RPMI8226 (cell line): ENCODE data around the gene NEMP2.

ENCODE experiments used
- DNase-seq: peaks from one replicate; pipeline ENCODE4 v3.0.0-alpha.2; 2015

NEMP2 gene

GRCh38 chr2:190554357-190555006 is 20.0 kb upstream of the NEMP2 start:
- DNase-seq = no peak

DNA sequence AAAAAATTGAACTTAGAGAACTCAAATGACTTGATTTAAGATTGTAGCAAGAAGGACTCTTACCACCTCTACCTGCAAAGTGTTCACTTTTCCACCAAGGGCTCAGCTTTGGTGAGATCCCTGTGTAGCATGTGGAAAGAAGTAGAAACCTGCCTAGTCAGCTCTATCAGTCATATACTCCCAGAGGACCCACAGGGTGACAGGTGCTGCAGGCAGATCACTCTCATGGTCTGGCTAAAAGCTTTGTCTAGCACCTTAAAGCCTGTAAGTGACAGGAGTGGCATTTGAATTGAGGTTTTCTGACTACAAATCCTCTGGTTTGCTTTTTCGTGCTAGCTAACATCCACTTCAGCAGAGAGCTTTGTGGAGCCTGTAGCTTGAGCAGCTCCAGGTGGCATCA is 18.7 kb upstream of the NEMP2 start:
- DNase-seq = peak; percentile 51

GRCh38 chr2:190551928-190552327 is 17.4 kb upstream of the NEMP2 start:
- DNase-seq = no peak

GRCh38 chr2:190550137-190550536 is 15.6 kb upstream of the NEMP2 start:
- DNase-seq = no peak

DNA sequence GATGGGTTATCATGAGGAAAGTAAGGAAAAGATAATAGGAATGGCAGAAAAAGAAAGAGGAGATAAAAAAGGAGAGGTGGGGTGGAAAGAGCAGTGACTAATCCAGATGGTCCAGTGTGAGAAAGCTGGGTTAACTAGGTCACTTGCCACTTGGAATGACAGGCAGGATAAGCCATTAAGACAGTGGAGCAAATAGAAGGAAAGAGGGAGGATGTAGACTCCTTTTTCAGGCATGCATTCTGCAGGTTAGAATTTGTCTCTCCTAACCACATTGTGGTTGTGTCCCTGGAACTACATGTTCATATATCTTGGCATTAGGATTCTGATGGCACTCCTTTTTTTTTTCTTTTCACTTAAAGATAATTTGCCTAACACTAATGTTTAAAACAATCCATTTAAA is 13.4 kb upstream of the NEMP2 start:
- DNase-seq = no peak

- no peak for DNase-seq
Observed at GRCh38 chr2:190546734-190547133, 12.2 kb upstream of the NEMP2 start.

GRCh38 chr2:190545555-190546385 is 11.2 kb upstream of the NEMP2 start:
- DNase-seq = no peak

DNA sequence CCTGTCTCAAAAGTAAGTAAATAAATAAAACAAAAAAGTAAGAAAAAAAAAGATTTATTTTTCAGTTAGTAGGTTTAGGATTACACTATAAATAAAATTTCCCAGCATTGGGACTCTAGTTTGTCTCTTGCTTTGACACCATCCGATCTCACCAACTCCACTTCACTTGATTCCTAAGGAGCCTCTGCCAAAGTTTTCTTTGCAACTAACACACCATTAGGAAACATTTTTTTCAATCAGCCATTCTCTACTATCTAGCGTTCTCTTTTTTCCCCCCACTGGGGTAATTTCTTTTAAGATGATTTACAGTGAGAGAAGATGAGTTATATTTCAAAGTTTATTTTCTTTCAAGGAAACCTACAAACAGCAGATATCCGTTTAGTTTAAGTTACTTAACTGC is 10.6 kb upstream of the NEMP2 start:
- no peak for DNase-seq

DNA sequence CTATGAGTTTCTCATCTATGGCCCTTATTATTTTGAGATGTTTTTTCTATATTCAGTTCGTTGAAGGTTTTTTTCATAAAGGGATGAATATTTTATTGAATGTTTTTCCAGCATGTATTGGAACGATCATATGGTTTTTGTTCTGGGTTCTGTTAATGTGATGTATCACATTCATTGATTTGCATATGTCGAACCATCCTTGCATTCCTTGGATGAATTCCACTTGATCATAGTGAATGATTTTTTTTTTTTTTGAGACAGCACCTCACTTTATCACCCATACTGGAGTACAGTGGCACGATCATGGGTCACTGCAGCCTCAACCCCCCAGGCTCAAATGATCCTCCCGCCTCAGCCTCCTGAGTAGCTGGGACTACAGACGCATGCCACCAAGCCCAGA is 5.5 kb upstream of the NEMP2 start:
- DNase-seq = no peak

GRCh38 chr2:190538201-190538600 is 3.7 kb upstream of the NEMP2 start:
- DNase-seq = no peak

- no peak for DNase-seq
Observed at GRCh38 chr2:190537765-190538164, 3.2 kb upstream of the NEMP2 start.

DNA sequence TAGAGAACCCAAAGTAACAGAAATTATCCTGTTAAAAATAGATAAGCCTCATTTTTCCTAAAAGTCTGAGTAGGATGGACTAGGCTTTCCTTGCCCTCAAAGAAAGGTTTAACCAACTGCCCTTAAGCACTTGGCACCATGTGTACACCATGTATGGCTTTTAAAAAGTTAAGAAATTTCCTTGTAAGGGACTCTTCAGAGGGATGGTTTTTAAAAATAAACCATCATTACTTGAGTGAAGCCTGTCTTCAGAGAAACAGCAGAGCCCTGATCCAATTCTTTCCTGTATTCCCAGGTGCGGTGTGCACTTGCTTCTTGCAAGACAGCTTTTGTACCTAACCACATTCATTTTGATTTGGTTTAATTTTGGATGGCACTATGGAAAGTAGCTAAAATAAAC is 1.1 kb upstream of the NEMP2 start:
- DNase-seq = no peak

DNA sequence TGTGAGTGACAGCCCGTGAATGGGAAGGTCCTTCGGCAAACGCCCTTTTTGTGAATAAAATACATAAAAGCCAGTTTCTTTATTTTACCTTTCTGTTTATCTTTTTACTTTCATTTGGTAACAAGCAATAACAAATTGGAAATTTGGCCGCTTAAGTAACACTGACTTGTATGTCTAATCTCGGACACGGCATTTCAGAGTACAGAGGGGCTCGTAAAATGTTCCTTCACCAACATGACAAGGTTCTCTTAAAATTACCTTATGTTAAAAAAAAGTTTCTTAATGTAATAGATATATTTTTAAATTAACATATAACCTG is 558 bp upstream of the NEMP2 start:
- DNase-seq = no peak

DNA sequence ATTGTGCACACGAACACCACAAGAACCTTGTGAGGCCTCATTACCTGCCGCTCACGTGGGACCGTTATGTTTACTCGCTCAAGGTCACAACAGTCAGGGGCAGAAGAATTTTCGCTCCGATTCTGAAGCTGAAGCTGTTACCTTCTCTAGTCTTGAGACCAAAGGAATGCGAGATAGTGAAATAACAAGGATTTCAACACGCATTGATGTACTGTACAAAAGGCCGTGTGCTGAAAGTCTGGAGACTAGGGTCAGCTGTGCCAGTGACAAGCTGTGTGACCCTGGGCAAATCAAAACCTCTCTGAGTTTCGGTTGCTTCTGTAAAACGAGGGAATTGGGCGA is 583 bp downstream of the NEMP2 start:
- DNase-seq = peak; percentile 53

GRCh38 chr2:190533175-190533967 is 1.2 kb downstream of the NEMP2 start:
- DNase-seq = peak; percentile 10

- no peak for DNase-seq
Observed at GRCh38 chr2:190532581-190532980, 1.9 kb downstream of the NEMP2 start.

DNA sequence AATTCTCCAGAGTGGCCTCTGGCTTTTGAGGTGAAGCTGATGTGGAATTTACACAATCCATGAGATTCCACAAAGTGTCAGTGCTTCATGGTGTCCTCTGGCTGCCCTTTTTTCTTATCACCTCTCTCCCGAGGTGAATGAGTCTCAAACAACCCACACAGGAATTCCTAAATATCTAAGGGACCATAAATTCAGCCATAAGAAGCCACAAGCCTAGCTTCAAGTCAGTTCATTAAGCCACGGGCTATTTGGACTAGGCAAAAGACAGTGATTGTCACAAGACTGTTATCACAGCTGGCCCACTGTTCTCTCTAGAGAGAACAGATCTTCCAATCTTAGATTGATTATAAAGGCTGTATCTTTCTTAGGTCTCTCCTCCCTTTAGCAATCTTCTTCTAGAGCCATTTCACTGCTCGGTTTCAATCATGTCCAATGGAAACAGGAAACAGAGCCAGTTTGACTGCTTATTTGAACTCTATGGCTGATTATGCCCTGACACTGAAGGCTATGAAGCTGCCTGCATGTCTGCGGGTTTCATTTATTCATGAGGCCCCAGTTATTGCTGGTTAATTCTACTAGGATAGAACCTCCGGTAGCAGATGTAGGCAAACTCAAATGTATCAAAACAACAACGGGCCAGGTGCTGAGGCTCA is 4.1 kb downstream of the NEMP2 start:
- DNase-seq = no peak

- DNase-seq = no peak
Observed at GRCh38 chr2:190529486-190530247, 4.9 kb downstream of the NEMP2 start.

- no peak for DNase-seq
Observed at GRCh38 chr2:190528521-190529001, 6.0 kb downstream of the NEMP2 start.

- no peak for DNase-seq
Observed at GRCh38 chr2:190527918-190528317, 6.6 kb downstream of the NEMP2 start.

GRCh38 chr2:190527214-190527613 is 7.3 kb downstream of the NEMP2 start:
- DNase-seq = no peak

GRCh38 chr2:190526105-190526750 is 8.3 kb downstream of the NEMP2 start:
- DNase-seq = no peak
